Stimulated activated CD4-positive, alpha-beta T cell treated with anti-CD3 and anti-CD28 coated beads, Interleukin-4, amount 100 ng/mL, for 4 hours (primary cell): Measurements from ENCODE around the gene CHRD.

Experiments
- DNase-seq, 2 experiments: peaks; one replicate each; pipeline ENCODE4 v3.0.0-alpha.2; 2020

Gene CHRD

DNA sequence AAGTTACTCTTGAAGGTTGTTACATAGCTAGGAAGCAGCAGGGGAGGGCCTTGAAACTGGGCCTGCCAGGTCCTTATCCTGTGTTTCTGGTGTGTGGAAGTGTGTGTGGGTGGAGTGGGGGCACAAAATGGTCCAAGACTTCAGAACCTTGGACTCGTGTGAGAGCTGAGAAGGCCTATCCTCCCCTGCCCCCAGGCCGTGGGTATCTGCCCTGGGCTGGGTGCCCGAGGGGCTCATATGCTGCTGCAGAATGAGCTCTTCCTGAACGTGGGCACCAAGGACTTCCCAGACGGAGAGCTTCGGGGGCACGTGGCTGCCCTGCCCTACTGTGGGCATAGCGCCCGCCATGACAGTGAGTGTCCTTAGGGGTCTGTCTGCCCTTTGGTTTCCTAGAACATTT lies 4.5 kb downstream of the CHRD start:
- no peak for DNase-seq

DNA sequence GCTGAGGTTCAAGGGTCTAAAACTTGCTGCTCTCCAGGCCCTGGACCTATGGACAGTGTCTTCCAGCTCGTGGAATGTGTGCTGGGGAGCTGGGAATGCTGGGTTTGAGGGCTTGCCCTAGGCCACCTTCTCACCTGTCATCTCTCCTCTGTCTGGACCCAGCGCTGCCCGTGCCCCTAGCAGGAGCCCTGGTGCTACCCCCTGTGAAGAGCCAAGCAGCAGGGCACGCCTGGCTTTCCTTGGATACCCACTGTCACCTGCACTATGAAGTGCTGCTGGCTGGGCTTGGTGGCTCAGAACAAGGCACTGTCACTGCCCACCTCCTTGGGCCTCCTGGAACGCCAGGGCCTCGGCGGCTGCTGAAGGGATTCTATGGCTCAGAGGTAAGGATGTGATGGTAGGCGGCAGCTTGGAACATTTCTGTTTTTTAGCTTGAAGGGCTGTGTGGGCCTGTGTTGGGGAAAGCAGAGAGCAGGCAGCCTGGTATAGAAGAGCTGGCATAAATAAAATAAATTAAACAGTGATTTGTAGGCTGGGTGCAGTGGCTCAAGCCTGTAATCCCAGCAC lies 5.1 kb downstream of the CHRD start:
- no peak for DNase-seq

DNA sequence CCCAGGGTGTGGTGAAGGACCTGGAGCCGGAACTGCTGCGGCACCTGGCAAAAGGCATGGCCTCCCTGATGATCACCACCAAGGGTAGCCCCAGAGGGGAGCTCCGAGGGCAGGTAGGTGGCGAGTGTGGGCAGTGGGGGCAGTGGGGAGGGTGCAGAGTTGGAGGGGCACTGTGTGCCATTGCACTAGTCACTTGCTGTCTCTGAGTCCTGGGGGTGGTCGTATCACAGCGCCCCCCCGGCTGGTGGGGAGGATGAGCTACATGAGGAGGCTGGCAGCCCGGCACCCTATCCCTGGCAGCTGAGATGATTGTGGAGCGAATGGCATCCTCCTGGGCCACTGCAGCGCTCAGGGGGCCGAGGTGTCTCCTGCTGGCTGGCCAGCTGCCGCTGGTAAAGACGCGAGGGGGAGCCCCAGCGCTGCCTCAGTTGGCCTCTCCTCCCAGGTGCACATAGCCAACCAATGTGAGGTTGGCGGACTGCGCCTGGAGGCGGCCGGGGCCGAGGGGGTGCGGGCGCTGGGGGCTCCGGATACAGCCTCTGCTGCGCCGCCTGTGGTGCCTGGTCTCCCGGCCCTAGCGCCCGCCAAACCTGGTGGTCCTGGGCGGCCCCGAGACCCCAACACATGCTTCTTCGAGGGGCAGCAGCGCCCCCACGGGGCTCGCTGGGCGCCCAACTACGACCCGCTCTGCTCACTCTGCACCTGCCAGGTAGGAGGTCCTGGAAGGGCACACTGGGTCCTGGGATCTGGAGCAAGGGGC lies 6.4 kb downstream of the CHRD start:
- no peak for DNase-seq

- DNase-seq: no peak
Measured at GRCh38 chr3:184387174-184387714, 7.4 kb downstream of the CHRD start.

DNA sequence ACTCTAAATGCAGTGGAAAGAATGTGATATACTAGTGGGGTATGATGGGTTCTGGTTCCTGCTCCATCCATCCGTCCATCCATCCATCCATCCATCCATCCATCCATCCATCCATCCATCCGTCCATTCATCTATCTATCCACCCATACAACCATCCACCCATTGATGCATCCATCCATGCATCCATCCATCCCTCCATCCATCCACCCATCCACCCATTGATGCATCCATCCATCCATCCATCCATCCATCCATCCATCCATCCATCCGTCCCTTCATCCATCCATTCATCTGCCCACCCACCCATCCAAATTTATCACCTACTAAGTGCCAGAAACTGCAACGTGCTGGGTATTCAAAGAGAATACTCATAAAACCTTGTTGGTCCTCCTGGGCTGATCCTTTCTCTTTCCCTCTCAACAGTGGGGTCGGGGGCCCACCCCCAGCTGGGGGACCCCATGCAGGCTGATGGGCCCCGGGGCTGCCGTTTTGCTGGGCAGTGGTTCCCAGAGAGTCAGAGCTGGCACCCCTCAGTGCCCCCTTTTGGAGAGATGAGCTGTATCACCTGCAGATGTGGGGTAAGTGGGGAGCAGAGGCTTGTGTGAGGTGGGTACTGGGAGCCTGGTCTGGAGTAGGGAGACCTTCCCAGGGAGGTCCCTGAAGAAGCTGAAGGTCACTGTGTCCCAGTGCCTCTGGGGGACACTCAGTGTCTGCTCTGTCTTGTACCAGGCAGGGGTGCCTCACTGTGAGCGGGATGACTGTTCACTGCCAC lies 8.5 kb downstream of the CHRD start:
- no peak for DNase-seq

DNA sequence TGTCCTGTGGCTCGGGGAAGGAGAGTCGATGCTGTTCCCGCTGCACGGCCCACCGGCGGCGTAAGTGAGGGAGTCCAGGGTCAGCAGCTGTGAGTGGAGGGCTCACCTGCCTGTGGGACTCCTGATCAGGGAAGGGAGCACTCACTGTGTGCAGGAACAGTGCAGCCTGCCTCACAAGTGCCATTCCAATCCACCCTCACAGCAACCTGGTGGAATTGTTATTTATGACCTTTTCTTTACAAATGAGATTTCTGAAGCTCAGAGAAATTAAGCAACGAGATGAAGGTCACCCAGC lies 9.0 kb downstream of the CHRD start:
- no peak for DNase-seq

- DNase-seq: no peak
Measured at GRCh38 chr3:184389384-184389783, 9.5 kb downstream of the CHRD start.

DNA sequence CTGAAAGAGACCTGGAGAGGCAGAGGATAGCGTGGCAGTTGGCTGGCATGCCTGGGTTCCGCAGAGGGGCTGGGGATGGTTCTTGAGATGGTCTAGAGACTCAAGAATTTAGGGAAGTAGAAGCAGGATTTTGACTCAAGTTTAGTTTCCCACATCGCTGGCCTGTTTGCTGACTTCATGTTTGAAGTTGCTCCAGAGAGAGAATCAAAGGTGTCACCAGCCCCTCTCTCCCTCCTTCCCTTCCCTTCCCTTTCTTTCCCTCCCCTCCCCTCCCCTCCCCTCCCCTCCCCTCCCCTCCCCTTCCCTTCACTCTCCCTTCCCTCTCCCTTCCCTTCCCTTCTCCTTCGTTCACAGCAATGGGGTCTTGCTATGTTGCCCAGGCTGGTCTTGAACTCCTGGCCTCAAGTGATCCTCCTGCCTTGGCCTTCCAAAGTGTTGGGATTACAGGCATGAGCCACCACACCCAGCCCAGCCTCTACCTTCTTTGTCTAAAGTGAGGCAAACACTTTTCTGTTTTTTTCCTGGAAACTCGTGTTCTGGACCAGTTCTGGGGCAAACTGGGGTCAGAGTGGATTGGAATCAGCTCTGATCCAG lies 10.2 kb downstream of the CHRD start:
- DNase-seq: no peak

- DNase-seq: no peak
Measured at GRCh38 chr3:184391266-184391665, 11.4 kb downstream of the CHRD start.

DNA sequence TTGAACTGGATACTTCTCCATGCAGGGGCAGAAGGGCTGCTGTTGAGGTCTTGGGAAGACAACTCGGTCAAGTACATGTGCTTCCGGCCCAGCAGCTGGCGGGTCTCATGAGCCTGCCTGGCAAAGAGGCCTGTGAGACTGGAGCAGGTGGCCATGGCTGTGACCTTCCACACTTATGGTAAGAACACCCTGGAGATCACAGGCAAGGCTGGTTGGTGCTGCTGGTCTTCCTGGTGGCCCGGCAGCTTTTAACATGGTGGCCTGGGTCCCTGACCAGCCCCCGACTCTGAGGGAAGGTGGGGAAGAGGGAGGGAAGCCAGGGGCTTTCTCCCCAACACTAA lies 15.4 kb downstream of the CHRD start:
- DNase-seq: no peak

GRCh38 chr3:184399410-184399809 lies 19.6 kb downstream of the CHRD start:
- no peak for DNase-seq

GRCh38 chr3:184405075-184406030 lies 25.5 kb downstream of the CHRD start:
- no peak for DNase-seq

- DNase-seq: no peak
Measured at GRCh38 chr3:184409331-184409926, 29.6 kb downstream of the CHRD start.

DNA sequence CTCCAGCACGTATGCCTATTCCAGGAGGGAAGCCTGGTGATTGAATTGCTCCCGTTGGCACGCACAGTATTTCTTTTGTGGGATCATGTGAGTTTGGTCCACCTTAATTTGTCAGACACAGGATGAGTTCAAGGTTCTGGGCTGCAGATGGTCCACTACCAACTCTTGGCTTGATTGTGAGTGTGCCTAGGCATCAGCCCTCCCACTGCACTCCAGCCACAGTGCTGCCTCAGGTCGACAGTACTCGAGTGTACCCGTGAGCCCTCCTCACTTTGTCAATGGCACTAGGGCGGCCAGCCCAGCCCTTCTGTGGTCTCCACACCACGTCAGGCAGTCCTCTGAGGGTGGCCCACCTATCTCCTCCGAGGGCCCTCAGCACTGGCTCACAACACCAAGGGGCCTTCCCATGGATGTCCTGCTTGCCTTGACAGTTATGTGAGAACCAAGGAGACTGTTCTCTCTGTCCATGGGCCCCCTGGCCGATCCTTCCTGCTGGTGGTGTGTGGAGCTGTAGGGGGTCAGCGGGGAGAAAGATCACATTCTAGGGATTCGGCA lies 30.2 kb downstream of the CHRD start:
- DNase-seq: no peak

- DNase-seq: no peak
Measured at GRCh38 chr3:184414418-184415202, 34.8 kb downstream of the CHRD start.

DNA sequence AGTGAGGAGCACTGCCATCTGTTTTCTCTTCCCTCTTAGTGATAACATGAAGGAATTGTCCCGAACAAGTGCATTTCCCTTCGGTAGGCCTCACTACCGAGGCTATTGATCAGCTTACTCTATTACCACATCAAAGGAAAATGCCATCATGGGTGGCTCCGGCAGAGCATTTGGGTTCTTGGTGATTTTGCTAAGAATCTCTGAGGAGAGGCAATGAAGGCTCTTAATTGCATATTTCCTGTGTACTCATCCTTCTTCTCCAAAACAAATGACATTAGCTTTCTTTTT lies 35.3 kb downstream of the CHRD start:
- DNase-seq: no peak

DNA sequence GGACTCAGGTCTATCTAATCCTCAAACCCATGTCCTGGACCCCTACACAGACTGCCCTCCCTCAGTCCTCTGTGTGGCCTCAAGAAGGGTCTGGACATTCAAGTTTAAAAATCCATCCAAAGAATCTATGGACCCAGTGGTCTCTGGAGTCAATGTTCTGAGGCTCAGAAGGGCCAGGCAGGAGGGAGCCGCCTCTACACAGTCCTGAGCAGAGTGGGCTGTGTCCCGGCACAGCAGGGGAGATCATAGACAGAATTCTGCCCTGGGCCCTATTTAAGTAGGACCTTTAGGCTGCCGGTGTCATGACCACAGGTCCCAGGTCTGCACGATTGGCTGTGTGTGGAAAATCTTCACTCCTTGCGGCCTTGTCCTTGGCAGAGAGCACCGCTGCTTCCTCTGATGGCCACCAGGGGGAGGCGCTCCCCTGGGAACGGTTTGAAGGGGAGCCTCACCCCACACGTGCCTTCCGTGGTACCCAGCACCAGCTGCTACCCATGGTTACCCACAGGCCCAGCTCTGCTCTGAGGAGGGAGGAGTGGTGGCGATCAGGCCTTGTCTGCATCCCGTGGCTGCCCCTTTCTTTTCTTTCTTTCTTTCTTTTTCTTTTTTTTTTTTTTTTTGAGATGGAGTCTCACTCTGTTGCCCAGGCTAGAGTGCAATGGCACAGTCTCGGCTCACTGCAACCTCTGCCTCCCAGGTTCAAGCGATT lies 37.9 kb downstream of the CHRD start:
- peak; percentile 64 for DNase-seq

DNA sequence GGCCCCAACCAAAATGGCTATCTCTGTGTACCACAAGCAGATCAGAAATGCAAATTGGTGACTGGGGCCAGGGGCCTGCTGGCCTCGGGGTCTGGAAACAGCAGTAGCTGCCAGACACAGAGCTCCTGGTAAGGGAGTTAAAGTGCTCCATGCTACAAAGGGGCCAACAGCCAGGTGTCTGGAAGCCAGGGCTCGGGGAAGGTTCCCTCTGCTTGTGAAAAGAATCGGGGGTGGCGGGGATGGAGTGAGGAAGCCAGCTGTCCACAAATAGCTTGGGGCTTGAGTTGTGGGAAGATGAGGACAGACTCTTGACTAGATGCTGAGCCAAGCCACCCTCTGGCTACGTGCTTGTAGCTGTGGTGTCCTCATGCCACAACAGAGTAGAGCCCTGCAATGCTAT lies 39.3 kb downstream of the CHRD start:
- no peak for DNase-seq

DNA sequence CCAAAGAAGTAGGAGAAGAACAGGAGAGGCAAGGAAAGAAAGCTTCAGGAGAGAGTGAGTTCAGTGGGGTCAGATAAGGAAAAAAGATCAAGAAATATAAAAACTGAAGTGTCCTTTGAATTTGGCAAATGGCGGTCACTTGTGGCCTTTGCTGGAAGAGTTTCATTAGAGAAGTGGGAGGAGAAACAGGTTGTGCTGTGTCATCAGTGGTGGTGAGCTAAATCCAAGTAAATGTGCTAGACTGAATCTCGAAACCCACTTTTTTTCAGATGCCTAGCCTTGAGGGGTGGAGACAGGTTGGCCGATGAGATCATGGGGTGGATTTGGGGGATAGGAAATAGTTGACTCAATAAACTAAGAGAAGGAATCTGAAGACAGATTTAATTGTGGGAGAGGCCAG lies 43.7 kb downstream of the CHRD start:
- DNase-seq: no peak

GRCh38 chr3:184426691-184427141 lies 46.9 kb downstream of the CHRD start:
- DNase-seq: no peak
